Tibial nerve (tissue), 4 donors: ENCODE data around the gene SMIM22. TPM values are rescaled to one million over a fixed set of nuclear protein-coding genes. Genes with fewer than 3 reads are reported as not detected.

Source experiments
- DNase-seq, 2 donors: peaks; one replicate each; pipeline ENCODE4 v3.0.0-alpha.2; 2019; ENCODE audit warnings: low spot score in 2 of 2
- H3K27ac ChIP-seq, 4 donors: fragments of 200-600 bp; sonication (generic) in 3 of 4; one replicate each; pipeline ENCODE4 v1.5.1; 2017 to 2019; ENCODE audit warnings: mild to moderate bottlenecking in 1 of 4
- H3K27me3 ChIP-seq, 2 donors: fragments of 200-600 bp; sonication (generic) in 1 of 2; one replicate each; pipeline versions ENCODE4 v1.5.1 to v1.6.0; 2017 to 2019
- H3K36me3 ChIP-seq, 3 donors: fragments of 200-600 bp; sonication (generic); one replicate each; pipeline ENCODE4 v1.5.1; 2018 to 2019
- H3K4me1 ChIP-seq, 4 donors: fragments of 200-600 bp; sonication (generic) in 3 of 4; one replicate each; pipeline ENCODE4 v1.5.1; 2017 to 2019
- H3K4me3 ChIP-seq, 4 donors: fragments of 200-600 bp; sonication (generic) in 3 of 4; one replicate each; pipeline ENCODE4 v1.5.1; 2017 to 2019; ENCODE audit warnings: mild to moderate bottlenecking in 1 of 4, moderate library complexity in 1 of 4
- H3K9me3 ChIP-seq, 4 donors: fragments of 200-600 bp; sonication (generic) in 3 of 4; one replicate each; pipeline ENCODE4 v1.5.1; 2017 to 2019
- CTCF ChIP-seq, 5 experiments: fragments of 200-600 bp in 3 of 5; fragments of 450-650 bp in 2 of 5; sonication (generic) in 3 of 5; IDR thresholded peaks; one replicate each; pipeline ENCODE4 v1.5.1; 2016 to 2019; ENCODE audit warnings: antibody characterized with exemption in 5 of 5, mild to moderate bottlenecking in 3 of 5, moderate library complexity in 2 of 5
- EP300 ChIP-seq, 2 donors: sonication (generic); formaldehyde crosslinking; IDR thresholded peaks; one replicate each; pipeline ENCODE4 v1.6.1; 2017; ENCODE audit warnings: antibody characterized with exemption in 2 of 2, mild to moderate bottlenecking in 1 of 2
- POLR2A ChIP-seq, 2 donors: fragments of 450-650 bp; IDR thresholded peaks; one replicate each; pipeline ENCODE4 v1.6.1; 2017; ENCODE audit warnings: antibody characterized with exemption in 2 of 2, mild to moderate bottlenecking in 2 of 2, moderate library complexity in 2 of 2
- WGBS, 2 donors: methylation state at CpG; one replicate each; pipeline ENCODE4 v1.1.5; 2018; 5-methylcytosine and 5-hydroxymethylcytosine counted together
- total RNA-seq, 4 donors: library from RNA; depleted of rRNA; stranded (reverse); fragments of >200 nt; gene quantifications; one replicate each; pipeline ENCODE4 v1.1.0, GENCODE V29; 2016

The SMIM22 gene
- total RNA-seq, 4 donors from 2014 or later = not detected

GRCh38 chr16:4785758-4786433, 9.3 kb upstream of the SMIM22 start:
- Histone ChIP-seq H3K4me1 (no peaks in the 10 kb centered on the region), H3K4me3 (no peak overlapping the region), H3K27ac (no peak overlapping the region), H3K9me3 (no peaks in the 10 kb centered on the region), H3K27me3 (no peaks in the 10 kb centered on the region), H3K36me3 (no peaks in the 10 kb centered on the region)
- 90 to 93% methylated on average over 23 of the region's 23 CpGs for WGBS, 2 donors
- TF ChIP-seq POLR2A (IDR thresholded peaks at IDR 0.05) (no peak), EP300 (IDR thresholded peaks at IDR 0.05) (no peak), CTCF (IDR thresholded peaks at IDR 0.05) (no peak)
- no peak for DNase-seq

GRCh38 chr16:4787068-4787467, 8.1 kb upstream of the SMIM22 start:
- no peaks in the 10 kb centered on the region for H3K36me3 ChIP-seq
- no peak overlapping the region for H3K4me3 ChIP-seq
- no peaks in the 10 kb centered on the region for H3K9me3 ChIP-seq
- no peaks in the 10 kb centered on the region for H3K27me3 ChIP-seq
- no peak for DNase-seq
- no peaks in the 10 kb centered on the region for H3K4me1 ChIP-seq
- H3K27ac ChIP-seq = no peak overlapping the region
- 92 to 94% methylated on average over 8 of the region's 8 CpGs for WGBS, 2 donors
- no peak for TF ChIP-seq POLR2A (IDR thresholded peaks at IDR 0.05)
- no peak for TF ChIP-seq EP300 (IDR thresholded peaks at IDR 0.05)
- TF ChIP-seq CTCF (IDR thresholded peaks at IDR 0.05) = no peak

GRCh38 chr16:4787627-4788482, 7.3 kb upstream of the SMIM22 start, which contains the start of gene SEPTIN12:
Gene SEPTIN12, minus strand, starts transcription at chr16:4788345. Its CDS starts 700 bp downstream, at chr16:4787645.
- DNase-seq = no peak
- TF ChIP-seq POLR2A (IDR thresholded peaks at IDR 0.05) = no peak
- TF ChIP-seq EP300 (IDR thresholded peaks at IDR 0.05) = no peak
- no peak for TF ChIP-seq CTCF (IDR thresholded peaks at IDR 0.05)
- H3K36me3 ChIP-seq = no peaks in the 10 kb centered on the region
- no peaks in the 10 kb centered on the region for H3K9me3 ChIP-seq
- 67% methylated on average over 9 to 13 of the region's 14 CpGs for WGBS, 2 donors
- no peaks in the 10 kb centered on the region for H3K27me3 ChIP-seq
- no peaks in the 10 kb centered on the region for H3K4me1 ChIP-seq
- no peak within 1 kb of the TSS for H3K4me3 ChIP-seq
- H3K27ac ChIP-seq = no peak within 1 kb of the TSS

GRCh38 chr16:4788489-4788889, 6.7 kb upstream of the SMIM22 start:
- no peaks in the 10 kb centered on the region for H3K9me3 ChIP-seq
- DNase-seq = no peak
- TF ChIP-seq EP300 (IDR thresholded peaks at IDR 0.05) = no peak
- no peak for TF ChIP-seq CTCF (IDR thresholded peaks at IDR 0.05)
- no peak for TF ChIP-seq POLR2A (IDR thresholded peaks at IDR 0.05)
- WGBS, 2 donors = 57 to 58% methylated on average over 9 of the region's 9 CpGs
- no peak overlapping the region for H3K4me3 ChIP-seq
- H3K4me1 ChIP-seq = no peaks in the 10 kb centered on the region
- H3K36me3 ChIP-seq = no peaks in the 10 kb centered on the region
- no peak overlapping the region for H3K27ac ChIP-seq
- H3K27me3 ChIP-seq = no peaks in the 10 kb centered on the region

- 78 to 83% methylated on average over 7 of the region's 7 CpGs for WGBS, 2 donors
- H3K27ac ChIP-seq = no peak overlapping the region
- H3K9me3 ChIP-seq = no peaks in the 10 kb centered on the region
- TF ChIP-seq CTCF (IDR thresholded peaks at IDR 0.05) (no peak), EP300 (IDR thresholded peaks at IDR 0.05) (no peak), POLR2A (IDR thresholded peaks at IDR 0.05) (no peak)
- H3K36me3 ChIP-seq = no peaks in the 10 kb centered on the region
- no peaks in the 10 kb centered on the region for H3K4me1 ChIP-seq
- no peaks in the 10 kb centered on the region for H3K27me3 ChIP-seq
- H3K4me3 ChIP-seq = no peak overlapping the region
- DNase-seq = no peak
Measured at GRCh38 chr16:4788910-4789309, 6.3 kb upstream of the SMIM22 start.
